HTR-8/SVneo (cell line): ENCODE measurements around the gene SVBP.

Source experiments
- DNase-seq: peaks from one replicate; pipeline ENCODE4 v3.0.0; 2011; ENCODE audit warnings: low spot score, mixed read lengths; ENCODE audit not compliant: insufficient read length
- FAIRE-seq: peaks from 2 replicates; lab custom pipeline; 2011; peaks lifted over from hg19 to GRCh38; lab: Jason Lieb, UNC

Gene SVBP

GRCh38 chr1:42766741-42767509 is 50.3 kb downstream of the SVBP start, which contains the start of the genes C1orf50 and P3H1:
C1orf50 (plus strand) TSS chr1:42767249; CDS start chr1:42767312, 63 bp downstream.
P3H1 (minus strand) TSS chr1:42767028; CDS start chr1:42766971, 57 bp downstream.
- FAIRE-seq (no peak), DNase-seq (peak; percentile 95)

DNA sequence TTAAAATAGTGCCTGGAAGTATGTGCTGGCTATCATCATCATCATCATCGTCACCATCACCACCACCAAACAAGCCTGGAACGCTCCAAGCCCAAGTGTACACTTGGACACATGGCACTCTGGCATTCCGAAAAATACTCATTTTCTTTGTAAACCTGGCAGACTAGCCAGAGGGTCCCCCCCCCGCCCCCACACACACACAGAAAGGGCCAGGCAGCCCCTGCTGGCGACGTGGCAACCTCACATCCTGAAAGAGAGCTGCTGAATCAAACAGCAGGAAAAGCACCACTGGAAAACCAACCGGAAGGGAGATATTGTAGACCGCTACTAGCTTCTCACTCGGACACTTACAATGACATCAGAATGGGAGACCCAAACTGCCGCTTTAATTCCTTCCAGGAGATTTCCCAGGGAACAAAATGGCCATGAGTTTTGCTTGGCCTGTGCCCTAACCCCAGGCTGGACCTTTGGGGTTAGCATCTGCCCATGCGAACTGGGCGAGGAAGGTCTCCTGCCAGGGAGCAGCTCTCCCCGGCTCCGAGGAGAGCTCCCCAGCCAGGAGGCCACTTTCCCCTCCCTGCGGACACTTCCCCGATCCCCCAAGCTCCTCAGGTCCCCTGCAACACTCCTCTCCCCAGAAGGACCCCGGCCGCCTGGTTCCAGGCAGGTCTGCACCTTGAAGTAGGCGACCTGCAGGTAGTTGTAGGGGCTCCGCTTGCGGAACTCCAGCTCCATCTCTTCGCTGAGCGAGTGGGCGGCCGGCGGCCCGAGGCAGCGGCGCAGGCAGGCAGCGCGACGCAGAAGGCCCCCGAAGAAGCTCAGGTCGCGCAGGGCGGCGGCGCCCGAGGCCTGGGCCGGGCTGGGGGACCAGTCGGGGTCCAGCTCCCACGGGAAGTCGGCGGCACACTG is 51.1 kb downstream of the SVBP start:
- no peak for FAIRE-seq
- DNase-seq = peak; percentile 69

DNA sequence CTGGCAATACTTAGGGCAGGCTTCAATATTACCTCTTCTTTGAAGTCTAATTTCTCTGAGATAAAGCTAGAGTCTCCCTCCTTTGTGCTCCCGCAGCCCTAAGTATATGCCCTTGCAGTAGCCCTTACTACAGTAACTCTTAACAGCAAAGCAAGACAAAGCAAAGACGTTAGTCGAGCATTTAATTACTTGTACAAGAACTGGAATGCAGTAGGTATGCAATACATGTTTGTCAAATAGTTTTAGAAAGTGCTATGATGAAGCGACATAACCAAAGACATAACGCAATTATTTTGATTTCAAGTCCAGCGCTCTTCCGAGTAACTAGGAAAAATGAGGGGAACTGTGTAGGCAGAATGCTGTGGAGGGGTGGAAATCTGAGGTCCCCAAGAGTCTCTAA is 51.9 kb downstream of the SVBP start:
- no peak for DNase-seq
- FAIRE-seq = no peak

DNA sequence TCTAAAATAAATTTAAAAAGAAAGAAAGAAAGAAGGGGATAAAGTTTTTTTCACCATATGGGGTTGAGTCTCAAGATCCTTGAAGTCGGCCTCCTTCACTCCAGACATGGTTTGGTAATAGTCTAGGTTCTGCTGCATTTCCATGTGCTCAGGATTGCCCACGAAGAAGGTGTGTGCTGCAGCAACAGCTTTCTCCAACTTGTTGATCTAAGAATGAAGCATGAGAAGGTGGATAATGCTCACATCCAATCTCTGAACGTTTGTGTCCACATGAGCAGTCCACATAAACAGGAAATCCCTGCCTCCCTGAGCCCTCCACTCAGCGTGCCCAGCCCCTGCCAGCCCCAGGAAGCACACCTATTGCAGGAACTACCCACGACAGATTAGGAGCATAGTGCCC is 54.9 kb downstream of the SVBP start:
- FAIRE-seq (no peak), DNase-seq (no peak)

DNA sequence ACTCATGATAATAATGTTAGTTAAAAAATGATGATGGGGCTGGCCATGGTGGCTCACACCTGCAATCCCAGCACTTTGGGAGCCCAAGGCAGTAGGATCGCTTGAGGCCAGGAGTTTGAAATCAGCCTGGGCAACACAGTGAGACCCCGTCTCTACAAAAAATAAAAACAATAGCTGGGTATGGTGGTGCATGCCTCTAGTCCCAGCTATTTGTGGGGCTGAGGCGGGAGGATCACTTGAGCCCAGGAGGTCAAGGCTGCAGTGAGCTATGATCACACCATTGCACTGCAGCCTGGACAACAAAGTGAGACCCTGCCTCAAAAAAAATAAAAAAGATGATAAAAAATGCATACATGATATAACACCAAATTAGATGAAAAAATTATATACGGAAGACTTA is 55.6 kb downstream of the SVBP start:
- FAIRE-seq (no peak), DNase-seq (no peak)

DNA sequence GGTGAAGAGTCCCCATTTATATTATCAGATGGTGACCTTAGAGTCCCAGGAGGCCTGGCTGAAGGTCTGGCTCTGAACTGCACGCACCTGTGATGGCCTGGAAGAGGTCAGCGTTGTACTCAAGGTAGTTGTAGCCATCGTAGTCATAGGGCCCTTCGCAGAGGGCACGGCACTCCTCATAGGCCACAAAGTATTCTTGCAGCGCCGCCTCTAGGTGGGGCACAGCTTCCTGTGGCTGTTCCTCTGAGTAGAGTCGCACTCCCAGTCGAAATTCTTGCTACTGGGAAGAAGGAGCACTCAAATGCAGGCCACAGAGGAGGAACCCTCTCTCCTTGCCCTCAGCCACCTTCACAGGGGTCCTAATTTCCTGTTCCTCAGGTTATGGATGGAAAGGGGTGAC is 58.1 kb downstream of the SVBP start:
- no peak for FAIRE-seq
- DNase-seq = no peak

GRCh38 chr1:42758641-42759040 is 58.6 kb downstream of the SVBP start:
- no peak for FAIRE-seq
- no peak for DNase-seq

- DNase-seq (no peak), FAIRE-seq (no peak)
These were observed 59.3 kb downstream of the SVBP start for GRCh38 chr1:42757892-42758275.
